Spleen (tissue), 11 donors: ENCODE measurements around the gene ATP1A2. TPM values are rescaled to one million over a fixed set of nuclear protein-coding genes. Genes with fewer than 3 reads are reported as not detected.

Source experiments
- DNase-seq: peaks from one replicate; pipeline ENCODE4 v3.0.0-alpha.2; 2020
- H3K27ac ChIP-seq, 8 donors: fragments of 200-600 bp; sonication (generic) in 7 of 8; 1 replicate in 4 of 8; 2 replicates in 4 of 8; pipeline versions ENCODE4 v1.5.0 to v1.8.0; 2016 to 2021; ENCODE audit warnings: inconsistent platforms in 4 of 8, mild to moderate bottlenecking in 4 of 8, moderate library complexity in 1 of 8
- H3K27me3 ChIP-seq, 7 donors: fragments of 200-600 bp; sonication (generic) in 6 of 7; replicated peaks in 1 of 7; 1 replicate in 4 of 7; 2 replicates in 3 of 7; pipeline versions ENCODE4 v1.5.0 to v1.8.0; 2016 to 2021; ENCODE audit warnings: inconsistent platforms in 3 of 7, mild to moderate bottlenecking in 1 of 7
- H3K36me3 ChIP-seq, 6 donors: fragments of 200-600 bp; sonication (generic) in 5 of 6; 1 replicate in 4 of 6; 2 replicates in 2 of 6; pipeline versions ENCODE4 v1.5.0 to v1.8.0; 2016 to 2021; ENCODE audit warnings: inconsistent platforms in 2 of 6
- H3K4me1 ChIP-seq, 6 donors: fragments of 200-600 bp; sonication (generic) in 5 of 6; 1 replicate in 3 of 6; 2 replicates in 3 of 6; pipeline versions ENCODE4 v1.5.0 to v1.8.0; 2016 to 2021; ENCODE audit warnings: inconsistent platforms in 3 of 6
- H3K4me3 ChIP-seq, 8 donors: fragments of 200-600 bp; sonication (generic) in 7 of 8; 1 replicate in 4 of 8; 2 replicates in 4 of 8; pipeline versions ENCODE4 v1.5.0 to v1.8.0; 2016 to 2021; ENCODE audit warnings: inconsistent platforms in 4 of 8, mild to moderate bottlenecking in 4 of 8, moderate library complexity in 2 of 8
- H3K9me3 ChIP-seq, 8 donors: fragments of 200-600 bp; sonication (generic) in 7 of 8; 1 replicate in 4 of 8; 2 replicates in 4 of 8; pipeline versions ENCODE4 v1.5.0 to v1.8.0; 2016 to 2021; ENCODE audit warnings: inconsistent platforms in 4 of 8
- POLR2A ChIP-seq, 3 donors: fragments of 450-650 bp; IDR thresholded peaks; one replicate each; pipeline ENCODE4 v1.5.1; 2017; ENCODE audit warnings: antibody characterized with exemption in 3 of 3, mild to moderate bottlenecking in 1 of 3
- POLR2AphosphoS5 ChIP-seq, 3 donors: sonication (generic); formaldehyde crosslinking; IDR thresholded peaks; one replicate each; pipeline ENCODE4 v1.5.1; 2017; ENCODE audit warnings: antibody characterized with exemption in 3 of 3
- WGBS, 5 donors: extraction: QIAGEN DNeasy Blood & Tissue Kit in 3 of 5; methylation state at CpG; one replicate each; pipeline versions ENCODE4 v1.1.5 to v1.1.7; 2013 to 2018; 5-methylcytosine and 5-hydroxymethylcytosine counted together
- intact Hi-C: fragments of 100-400 bp; cut with DNase I; formaldehyde crosslinking; loops from one replicate; pipeline ENCODE4 v1.15.0; 2023; ENCODE audit warnings: low total_unique reads
- polyA plus RNA-seq, 3 donors: library from polyadenylated mRNA; stranded (reverse); fragments of 200-250 nt; gene quantifications; one replicate each; pipeline ENCODE4 v1.2.1, GENCODE V29; 2013
- total RNA-seq, 7 donors: library from RNA; depleted of rRNA in 3 of 7; stranded (reverse); fragments of >200 nt in 3 of 7; fragmentation: NEBNext Ultra II Directional in 4 of 7; extraction: Animal tissue kit (Norgen Biotek cat#: 25700) in 4 of 7; gene quantifications; one replicate each; pipeline versions ENCODE4 v1.1.0 to v1.2.1, GENCODE V29; 2016 to 2021
- TF ChIP-seq, protein P1 (sequence below), 11 experiments: fragments of 200-600 bp in 7 of 11; fragments of 450-650 bp in 4 of 11; sonication (generic) in 4 of 11; IDR thresholded peaks in 8 of 11; conservative IDR thresholded peaks in 3 of 11; 1 replicate in 7 of 11; 2 replicates in 4 of 11; pipeline versions ENCODE4 v1.4.0 to v1.8.0; 2016 to 2021; ENCODE audit warnings: antibody characterized with exemption in 11 of 11, inconsistent platforms in 4 of 11, mild to moderate bottlenecking in 1 of 11
- donor health status: healthy with polysubstance abuse.
- donor health status: DM: no; HTN: no; CAD: no; lungs with moderate emphysema.
- donor health status: DM: no; HTN: no; CAD: no.
- donor health status: Bipolar disorder and iron deficiency.
- donor health status: healthy.
- donor health status: DM: no; HTN: no; CAD: no.
- donor health status: DM: yes; HTN: yes; CAD: no.

ATP1A2 gene
- total and polyA plus RNA-seq, 10 donors = 0.13 to 19.1 (median 0.85) TPM

DNA sequence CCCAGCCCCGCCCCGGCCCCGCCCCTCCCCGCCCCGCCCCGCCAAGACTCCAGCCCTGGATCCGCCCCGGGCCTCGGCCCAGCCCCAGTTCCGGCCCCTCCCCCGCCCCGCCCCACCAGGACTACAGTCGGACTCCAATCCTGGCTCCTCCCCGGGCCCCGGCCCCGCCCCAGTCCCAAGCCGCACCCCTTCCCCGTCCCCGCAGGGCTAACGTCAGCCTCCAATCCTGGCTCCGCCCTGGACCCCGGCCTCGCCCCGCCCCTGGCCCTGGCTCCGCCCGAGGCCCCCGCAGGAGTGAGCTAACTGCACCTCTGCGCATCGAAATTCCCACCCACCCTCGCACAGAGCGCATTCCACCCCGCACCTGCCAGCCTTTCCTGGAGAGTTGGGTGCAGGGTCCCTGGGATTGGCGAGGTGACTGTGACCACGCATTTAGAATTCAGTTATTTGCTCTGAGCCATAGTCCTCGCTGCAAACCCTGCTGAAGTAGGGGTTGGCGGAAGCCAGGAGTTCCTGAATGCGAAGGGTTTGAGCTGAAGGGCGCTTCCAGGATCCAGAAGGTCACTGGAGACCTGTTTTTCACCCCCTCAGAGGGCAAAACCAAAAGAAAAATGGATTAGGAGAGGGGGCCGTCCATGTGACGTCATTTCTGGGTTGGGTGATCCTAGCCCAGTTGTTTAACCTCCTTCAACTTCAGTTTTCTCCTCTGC, 16.6 kb upstream of the ATP1A2 start:
- WGBS, 5 donors = 2 to 6% (median 3%) methylated on average over 7 to 37 of the region's 40 CpGs
- Histone ChIP-seq H3K27me3 (no peaks in the 10 kb centered on the region), H3K36me3 (peaks cover 0 to 18% (median 10%) of the 10 kb centered on the region in 6 donors), H3K27ac (peak overlapping the region; percentile 90 to 99 (median 93)), H3K4me3 (peak overlapping the region; percentile 26 to 93 (median 54)), H3K4me1 (peaks cover 24 to 82% (median 50%) of the 10 kb centered on the region in 6 donors), H3K9me3 (no peaks in the 10 kb centered on the region)
- TF ChIP-seq POLR2AphosphoS5 (IDR thresholded peaks at IDR 0.05) (peak; percentile 90 to 92 (median 91)), POLR2A (IDR thresholded peaks at IDR 0.05) (peak in 1 of 3 donors; percentile 45)
- TF ChIP-seq, protein P1, sequence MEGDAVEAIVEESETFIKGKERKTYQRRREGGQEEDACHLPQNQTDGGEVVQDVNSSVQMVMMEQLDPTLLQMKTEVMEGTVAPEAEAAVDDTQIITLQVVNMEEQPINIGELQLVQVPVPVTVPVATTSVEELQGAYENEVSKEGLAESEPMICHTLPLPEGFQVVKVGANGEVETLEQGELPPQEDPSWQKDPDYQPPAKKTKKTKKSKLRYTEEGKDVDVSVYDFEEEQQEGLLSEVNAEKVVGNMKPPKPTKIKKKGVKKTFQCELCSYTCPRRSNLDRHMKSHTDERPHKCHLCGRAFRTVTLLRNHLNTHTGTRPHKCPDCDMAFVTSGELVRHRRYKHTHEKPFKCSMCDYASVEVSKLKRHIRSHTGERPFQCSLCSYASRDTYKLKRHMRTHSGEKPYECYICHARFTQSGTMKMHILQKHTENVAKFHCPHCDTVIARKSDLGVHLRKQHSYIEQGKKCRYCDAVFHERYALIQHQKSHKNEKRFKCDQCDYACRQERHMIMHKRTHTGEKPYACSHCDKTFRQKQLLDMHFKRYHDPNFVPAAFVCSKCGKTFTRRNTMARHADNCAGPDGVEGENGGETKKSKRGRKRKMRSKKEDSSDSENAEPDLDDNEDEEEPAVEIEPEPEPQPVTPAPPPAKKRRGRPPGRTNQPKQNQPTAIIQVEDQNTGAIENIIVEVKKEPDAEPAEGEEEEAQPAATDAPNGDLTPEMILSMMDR (IDR thresholded peaks at IDR 0.05 in 8 of 11, conservative IDR thresholded peaks at IDR 0.05 in 3 of 11) = peak in 1 of 11 experiments; percentile 25
- DNase-seq = peak; percentile 100
- intact Hi-C loops = loop anchor here (10.0 kb wide), 1 partner anchor 314 kb away; the partner anchor contains the start of gene DUSP23

DNA sequence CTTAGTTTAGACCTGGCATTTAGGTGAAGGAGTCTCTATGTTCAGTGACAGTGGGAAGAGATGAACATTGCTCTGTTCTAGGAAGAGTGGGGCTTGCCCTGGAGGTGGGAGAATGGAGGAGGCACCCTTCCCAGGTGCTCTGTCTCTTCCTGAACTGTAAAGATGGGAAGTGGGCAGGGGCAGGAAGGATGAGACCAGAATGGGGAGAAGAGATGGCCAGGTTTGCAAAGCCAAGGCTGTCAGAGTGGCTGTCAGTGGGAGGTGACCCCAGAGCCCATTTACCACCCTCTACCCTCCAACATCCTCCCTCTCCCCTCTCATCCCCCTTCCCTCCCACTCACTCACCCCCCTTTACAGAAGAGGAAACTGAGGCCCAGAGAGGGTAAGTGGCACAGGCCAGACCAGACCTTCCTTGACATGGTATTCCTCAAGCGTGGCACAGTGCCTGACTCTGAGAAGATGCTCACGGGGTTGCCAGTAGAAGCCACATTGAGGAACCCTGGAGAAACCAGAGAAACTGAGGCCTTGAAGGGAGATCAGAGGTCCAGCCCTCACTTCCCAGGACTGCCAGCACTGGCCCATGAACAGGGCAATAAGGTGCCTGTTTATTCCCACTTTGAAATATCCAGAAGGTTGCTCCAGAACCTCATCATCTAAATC, 15.7 kb upstream of the ATP1A2 start:
- peak overlapping the region in 1 of 8 donors; percentile 40 for H3K4me3 ChIP-seq
- WGBS, 5 donors = 83 to 97% (median 93%) methylated on average over 2 of the region's 2 CpGs
- peaks cover 0 to 9% (median 3%) of the 10 kb centered on the region in 6 donors for H3K36me3 ChIP-seq
- H3K27me3 ChIP-seq = no peaks in the 10 kb centered on the region
- H3K27ac ChIP-seq = peak overlapping the region; percentile 90 to 99 (median 93)
- peaks cover 24 to 90% (median 54%) of the 10 kb centered on the region in 6 donors for H3K4me1 ChIP-seq
- DNase-seq = peak; percentile 61
- no peaks in the 10 kb centered on the region for H3K9me3 ChIP-seq
- TF ChIP-seq POLR2AphosphoS5 (IDR thresholded peaks at IDR 0.05) = no peak
- TF ChIP-seq, protein P1 (IDR thresholded peaks at IDR 0.05 in 8 of 11, conservative IDR thresholded peaks at IDR 0.05 in 3 of 11) = no peak
- no peak for TF ChIP-seq POLR2A (IDR thresholded peaks at IDR 0.05)
- intact Hi-C loops = loop anchor here (5.0 to 10.0 kb wide), 4 partner anchors 85 to 315 kb away; partner anchors contain the start of genes DUSP23 and PEX19

DNA sequence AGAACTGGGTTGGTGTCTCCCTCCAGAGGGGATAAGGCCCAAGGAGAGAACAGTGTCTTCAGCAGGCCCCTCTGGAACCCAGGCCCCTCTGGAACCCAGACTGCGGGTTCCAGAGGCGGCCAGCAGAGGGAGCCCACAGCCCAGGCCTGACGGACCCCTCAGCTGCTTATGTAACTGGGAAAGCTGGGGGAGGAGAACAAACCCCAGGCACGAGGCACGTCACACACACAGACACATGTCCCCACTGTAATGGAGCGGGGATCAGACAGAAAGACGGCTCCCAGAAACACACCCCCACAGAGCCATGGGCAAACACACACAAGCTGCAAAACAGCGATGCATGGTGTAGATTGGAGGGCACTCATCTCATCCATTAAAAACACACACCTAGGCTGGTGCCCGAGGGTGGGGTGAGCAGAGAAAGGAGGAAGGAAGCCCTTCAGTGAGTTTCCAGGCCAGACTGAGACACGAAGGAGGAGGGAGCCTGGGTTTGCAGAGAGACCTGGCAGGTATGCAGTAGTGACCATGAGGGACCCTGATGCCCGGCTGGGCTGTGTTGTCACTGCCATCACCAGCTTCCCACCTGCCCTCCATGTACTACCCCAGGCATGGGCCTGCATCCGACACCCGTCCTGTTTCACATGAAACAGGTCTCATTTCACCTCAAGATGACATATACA, 14.4 kb upstream of the ATP1A2 start:
- no peaks in the 10 kb centered on the region for H3K27me3 ChIP-seq
- peaks cover 23 to 81% (median 52%) of the 10 kb centered on the region in 6 donors for H3K4me1 ChIP-seq
- peak overlapping the region in 6 of 8 donors; percentile 15 to 93 (median 48) for H3K27ac ChIP-seq
- TF ChIP-seq POLR2AphosphoS5 (IDR thresholded peaks at IDR 0.05) = peak; percentile 11 to 64 (median 51)
- TF ChIP-seq, protein P1 (IDR thresholded peaks at IDR 0.05 in 8 of 11, conservative IDR thresholded peaks at IDR 0.05 in 3 of 11) = peak; percentile 64 to 95 (median 90)
- TF ChIP-seq POLR2A (IDR thresholded peaks at IDR 0.05) = no peak
- H3K4me3 ChIP-seq = peak overlapping the region in 1 of 8 donors; percentile 22
- no peaks in the 10 kb centered on the region for H3K36me3 ChIP-seq
- H3K9me3 ChIP-seq = no peaks in the 10 kb centered on the region
- intact Hi-C loops = loop anchor here (5.0 to 10.0 kb wide), 3 partner anchors 84 to 186 kb away; partner anchors contain the start of gene PEX19
- peak; percentile 90 for DNase-seq
- 22 to 23% (median 22%) methylated on average over 13 of the region's 13 CpGs for WGBS, 5 donors
